ENCODE results near the gene C1QA.

C1QA gene, protein sequence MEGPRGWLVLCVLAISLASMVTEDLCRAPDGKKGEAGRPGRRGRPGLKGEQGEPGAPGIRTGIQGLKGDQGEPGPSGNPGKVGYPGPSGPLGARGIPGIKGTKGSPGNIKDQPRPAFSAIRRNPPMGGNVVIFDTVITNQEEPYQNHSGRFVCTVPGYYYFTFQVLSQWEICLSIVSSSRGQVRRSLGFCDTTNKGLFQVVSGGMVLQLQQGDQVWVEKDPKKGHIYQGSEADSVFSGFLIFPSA

DNA sequence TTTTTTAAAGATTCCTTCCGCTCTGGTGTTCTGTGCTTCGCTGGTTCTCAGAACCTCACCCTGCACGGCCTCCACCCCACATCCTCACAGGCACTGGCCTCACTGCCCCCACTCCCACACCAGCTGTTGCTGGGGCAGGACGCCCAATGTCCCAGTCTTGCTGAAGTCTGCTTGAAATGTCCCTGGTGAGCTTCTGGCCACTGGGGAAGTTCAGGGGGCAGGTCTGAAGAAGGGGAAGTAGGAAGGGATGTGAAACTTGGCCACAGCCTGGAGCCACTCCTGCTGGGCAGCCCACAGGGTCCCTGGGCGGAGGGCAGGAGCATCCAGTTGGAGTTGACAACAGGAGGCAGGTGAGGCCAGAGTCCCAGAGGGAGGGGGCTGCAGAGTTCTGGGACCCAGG lies at the start of gene C1QA:
C1QA (plus strand) TSS at position 276 of the 400 bp plus-strand sequence. CDS start 989 bp downstream, outside the sequence.
- no peak within 1 kb of the TSS for H3K9ac ChIP-seq (ENCODE audit: low read depth, low read length)
- no peaks in the 10 kb centered on the region for H3K9me3 ChIP-seq (ENCODE audit: control insufficient read depth, insufficient read depth, low read length)
- H3K36me3 ChIP-seq (ENCODE audit: insufficient read depth, low read length): no peaks in the 10 kb centered on the region
- H3K4me1 ChIP-seq (ENCODE audit: insufficient read depth, low read length): peaks cover 2% of the 10 kb centered on the region; the same call in 1 of the 2 replicates

DNA sequence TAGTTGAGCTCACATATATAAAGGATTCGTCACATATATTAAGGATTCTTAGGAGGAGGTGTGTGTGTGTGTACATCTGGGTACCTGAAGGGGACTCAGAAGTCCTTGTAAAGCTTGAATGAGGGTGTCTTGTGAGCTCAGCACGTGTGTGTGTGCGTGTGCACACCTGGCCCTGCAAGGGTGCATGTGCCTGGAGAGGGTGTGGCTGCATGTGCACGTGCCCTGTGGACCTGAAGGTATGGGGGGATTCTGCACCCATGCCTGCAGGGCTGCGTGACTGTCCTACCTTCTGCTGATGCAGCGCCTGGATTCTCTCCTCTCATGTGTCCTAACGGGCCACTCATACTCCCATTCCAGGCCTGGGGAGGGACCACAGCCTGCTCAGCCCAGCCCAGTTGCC lies 49.2 kb upstream of the C1QA start:
- H3K4me1 ChIP-seq (ENCODE audit: insufficient read depth, low read length): 0 out of 2 replicates have a peak, but pooled peaks cover 5% of the 10 kb centered on the region
- no peaks in the 10 kb centered on the region for H3K36me3 ChIP-seq (ENCODE audit: insufficient read depth, low read length)
- no peaks in the 10 kb centered on the region for H3K9me3 ChIP-seq (ENCODE audit: control insufficient read depth, insufficient read depth, low read length)
- no peak overlapping the region for H3K9ac ChIP-seq (ENCODE audit: low read depth, low read length)

GRCh38 chr1:22588899-22589422 lies 47.5 kb upstream of the C1QA start:
- Histone ChIP-seq H3K9me3 (ENCODE audit: control insufficient read depth, insufficient read depth, low read length) (no peaks in the 10 kb centered on the region), H3K4me1 (ENCODE audit: insufficient read depth, low read length) (0 out of 2 replicates have a peak, but pooled peaks cover 5% of the 10 kb centered on the region), H3K9ac (ENCODE audit: low read depth, low read length) (no peak overlapping the region), H3K36me3 (ENCODE audit: insufficient read depth, low read length) (no peaks in the 10 kb centered on the region)

- H3K9ac ChIP-seq (ENCODE audit: low read depth, low read length): no peak overlapping the region
- 0 out of 2 replicates have a peak, but pooled peaks cover 5% of the 10 kb centered on the region for H3K4me1 ChIP-seq (ENCODE audit: insufficient read depth, low read length)
- no peaks in the 10 kb centered on the region for H3K9me3 ChIP-seq (ENCODE audit: control insufficient read depth, insufficient read depth, low read length)
- H3K36me3 ChIP-seq (ENCODE audit: insufficient read depth, low read length): no peaks in the 10 kb centered on the region
These were observed 44.9 kb upstream of the C1QA start for GRCh38 chr1:22591576-22591975.

DNA sequence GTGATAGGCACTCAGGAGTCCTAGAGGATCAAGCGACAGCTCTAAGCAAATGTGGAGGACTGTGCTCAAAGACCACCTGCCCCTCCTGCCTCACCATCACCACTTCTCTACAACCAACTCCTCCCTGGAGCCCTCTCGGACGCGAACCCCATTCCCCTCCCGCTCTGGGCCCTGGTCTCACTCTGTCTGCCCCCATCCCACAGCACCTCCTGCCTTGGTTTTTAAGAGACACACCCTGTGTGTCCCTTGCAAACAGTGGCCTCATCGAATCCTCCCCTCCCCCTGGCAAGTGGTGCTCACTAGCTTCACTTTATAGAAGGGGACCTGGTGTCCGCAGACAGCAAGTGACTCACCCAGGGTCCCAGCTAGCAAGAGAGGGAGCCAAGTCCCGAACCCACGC lies 44.4 kb upstream of the C1QA start:
- 0 out of 2 replicates have a peak, but pooled peaks cover 5% of the 10 kb centered on the region for H3K4me1 ChIP-seq (ENCODE audit: insufficient read depth, low read length)
- no peaks in the 10 kb centered on the region for H3K36me3 ChIP-seq (ENCODE audit: insufficient read depth, low read length)
- no peaks in the 10 kb centered on the region for H3K9me3 ChIP-seq (ENCODE audit: control insufficient read depth, insufficient read depth, low read length)
- H3K9ac ChIP-seq (ENCODE audit: low read depth, low read length): no peak overlapping the region

DNA sequence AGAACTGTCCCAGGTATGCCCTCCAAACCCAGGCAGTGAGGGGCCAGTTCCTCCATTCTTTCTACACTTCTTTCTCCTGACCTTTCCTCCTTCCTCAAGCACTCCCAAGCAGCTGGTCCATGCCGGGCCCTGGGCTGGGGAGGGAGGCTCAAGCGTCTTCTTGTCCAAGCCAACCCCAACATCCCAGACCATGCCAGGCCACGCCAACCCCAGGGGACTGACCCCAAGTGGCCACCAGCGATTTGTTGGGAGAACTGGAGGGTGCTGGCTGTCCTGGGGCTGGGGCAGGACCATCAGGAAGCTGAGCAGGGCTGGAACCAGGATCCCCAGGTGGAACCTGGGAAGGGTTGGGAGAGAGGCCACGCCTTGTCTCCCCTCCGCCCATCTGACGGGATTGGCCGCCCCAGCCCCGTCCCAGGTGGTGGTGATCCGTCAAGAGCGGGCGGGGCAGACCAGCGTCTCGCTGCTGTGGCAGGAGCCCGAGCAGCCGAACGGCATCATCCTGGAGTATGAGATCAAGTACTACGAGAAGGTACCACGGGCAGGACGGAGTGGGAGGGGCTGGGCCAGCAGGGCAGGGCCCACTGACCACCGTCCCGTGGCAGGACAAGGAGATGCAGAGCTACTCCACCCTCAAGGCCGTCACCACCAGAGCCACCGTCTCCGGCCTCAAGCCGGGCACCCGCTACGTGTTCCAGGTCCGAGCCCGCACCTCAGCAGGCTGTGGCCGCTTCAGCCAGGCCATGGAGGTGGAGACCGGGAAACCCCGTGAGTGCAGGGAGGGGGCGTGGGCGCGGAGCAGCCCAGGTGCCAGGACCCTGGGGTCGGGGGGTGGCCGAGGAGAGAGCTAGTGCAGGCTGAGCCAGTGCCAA lies 43.3 kb upstream of the C1QA start:
- Histone ChIP-seq H3K4me1 (ENCODE audit: insufficient read depth, low read length) (0 out of 2 replicates have a peak, but pooled peaks cover 5% of the 10 kb centered on the region), H3K36me3 (ENCODE audit: insufficient read depth, low read length) (no peaks in the 10 kb centered on the region), H3K9me3 (ENCODE audit: control insufficient read depth, insufficient read depth, low read length) (no peaks in the 10 kb centered on the region), H3K9ac (ENCODE audit: low read depth, low read length) (peak overlapping the region; percentile 33; the same call in 1 of the 2 replicates)

- H3K4me1 ChIP-seq (ENCODE audit: insufficient read depth, low read length): 0 out of 2 replicates have a peak, but pooled peaks cover 5% of the 10 kb centered on the region
- H3K9me3 ChIP-seq (ENCODE audit: control insufficient read depth, insufficient read depth, low read length): no peaks in the 10 kb centered on the region
- no peaks in the 10 kb centered on the region for H3K36me3 ChIP-seq (ENCODE audit: insufficient read depth, low read length)
- no peak overlapping the region for H3K9ac ChIP-seq (ENCODE audit: low read depth, low read length)
These were observed 42.0 kb upstream of the C1QA start for GRCh38 chr1:22594396-22594795.

GRCh38 chr1:22595108-22595507 lies 41.3 kb upstream of the C1QA start:
- Histone ChIP-seq H3K9ac (ENCODE audit: low read depth, low read length) (no peak overlapping the region), H3K9me3 (ENCODE audit: control insufficient read depth, insufficient read depth, low read length) (no peaks in the 10 kb centered on the region), H3K4me1 (ENCODE audit: insufficient read depth, low read length) (0 out of 2 replicates have a peak, but pooled peaks cover 5% of the 10 kb centered on the region), H3K36me3 (ENCODE audit: insufficient read depth, low read length) (no peaks in the 10 kb centered on the region)

DNA sequence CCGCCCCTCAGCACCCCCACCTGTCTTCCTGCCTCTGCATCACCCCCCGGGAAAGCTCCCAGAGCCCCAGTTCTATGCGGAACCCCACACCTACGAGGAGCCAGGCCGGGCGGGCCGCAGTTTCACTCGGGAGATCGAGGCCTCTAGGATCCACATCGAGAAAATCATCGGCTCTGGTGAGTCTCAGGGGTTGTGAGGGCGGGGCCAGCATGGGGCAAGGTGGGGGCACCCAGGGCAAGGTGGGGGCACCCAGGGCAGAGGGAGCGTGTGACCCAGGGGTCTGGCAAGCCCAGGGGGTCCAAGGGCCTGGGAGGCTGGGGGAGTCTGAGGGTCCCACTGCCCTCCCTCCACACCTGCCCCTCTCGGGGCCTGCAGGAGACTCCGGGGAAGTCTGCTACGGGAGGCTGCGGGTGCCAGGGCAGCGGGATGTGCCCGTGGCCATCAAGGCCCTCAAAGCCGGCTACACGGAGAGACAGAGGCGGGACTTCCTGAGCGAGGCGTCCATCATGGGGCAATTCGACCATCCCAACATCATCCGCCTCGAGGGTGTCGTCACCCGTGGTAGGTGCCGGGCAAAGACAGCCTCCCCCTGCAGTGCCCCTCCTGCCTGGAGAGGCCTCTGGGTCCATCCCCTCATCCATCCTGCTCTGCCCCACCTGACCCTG lies 39.0 kb upstream of the C1QA start:
- H3K4me1 ChIP-seq (ENCODE audit: insufficient read depth, low read length): no peaks in the 10 kb centered on the region
- no peaks in the 10 kb centered on the region for H3K36me3 ChIP-seq (ENCODE audit: insufficient read depth, low read length)
- H3K9me3 ChIP-seq (ENCODE audit: control insufficient read depth, insufficient read depth, low read length): no peaks in the 10 kb centered on the region
- no peak overlapping the region for H3K9ac ChIP-seq (ENCODE audit: low read depth, low read length)

DNA sequence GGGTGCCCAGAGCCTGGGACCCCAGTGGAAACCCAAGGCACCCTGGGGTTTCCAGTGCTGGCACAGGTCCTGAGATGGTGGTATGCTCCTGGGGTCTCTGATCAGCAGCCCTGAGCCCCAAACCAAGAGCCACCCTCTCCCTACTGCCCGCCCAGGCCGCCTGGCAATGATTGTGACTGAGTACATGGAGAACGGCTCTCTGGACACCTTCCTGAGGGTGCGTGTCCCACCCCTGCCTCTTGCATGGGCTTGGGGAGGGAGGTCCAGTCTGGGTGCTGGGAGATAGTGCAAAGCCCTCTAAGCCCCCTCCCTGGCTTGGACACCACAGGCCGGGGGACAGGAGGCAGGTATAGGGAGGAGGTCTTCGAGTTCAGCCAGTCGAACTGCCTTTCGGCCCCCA lies 38.4 kb upstream of the C1QA start:
- H3K36me3 ChIP-seq (ENCODE audit: insufficient read depth, low read length): no peaks in the 10 kb centered on the region
- no peaks in the 10 kb centered on the region for H3K4me1 ChIP-seq (ENCODE audit: insufficient read depth, low read length)
- H3K9me3 ChIP-seq (ENCODE audit: control insufficient read depth, insufficient read depth, low read length): no peaks in the 10 kb centered on the region
- H3K9ac ChIP-seq (ENCODE audit: low read depth, low read length): no peak overlapping the region

GRCh38 chr1:22598736-22599135 lies 37.7 kb upstream of the C1QA start:
- H3K9me3 ChIP-seq (ENCODE audit: control insufficient read depth, insufficient read depth, low read length): no peaks in the 10 kb centered on the region
- H3K36me3 ChIP-seq (ENCODE audit: insufficient read depth, low read length): no peaks in the 10 kb centered on the region
- no peak overlapping the region for H3K9ac ChIP-seq (ENCODE audit: low read depth, low read length)
- H3K4me1 ChIP-seq (ENCODE audit: insufficient read depth, low read length): no peaks in the 10 kb centered on the region

GRCh38 chr1:22600071-22600816 lies 36.2 kb upstream of the C1QA start:
- no peaks in the 10 kb centered on the region for H3K36me3 ChIP-seq (ENCODE audit: insufficient read depth, low read length)
- H3K9ac ChIP-seq (ENCODE audit: low read depth, low read length): no peak overlapping the region
- no peaks in the 10 kb centered on the region for H3K9me3 ChIP-seq (ENCODE audit: control insufficient read depth, insufficient read depth, low read length)
- H3K4me1 ChIP-seq (ENCODE audit: insufficient read depth, low read length): no peaks in the 10 kb centered on the region

DNA sequence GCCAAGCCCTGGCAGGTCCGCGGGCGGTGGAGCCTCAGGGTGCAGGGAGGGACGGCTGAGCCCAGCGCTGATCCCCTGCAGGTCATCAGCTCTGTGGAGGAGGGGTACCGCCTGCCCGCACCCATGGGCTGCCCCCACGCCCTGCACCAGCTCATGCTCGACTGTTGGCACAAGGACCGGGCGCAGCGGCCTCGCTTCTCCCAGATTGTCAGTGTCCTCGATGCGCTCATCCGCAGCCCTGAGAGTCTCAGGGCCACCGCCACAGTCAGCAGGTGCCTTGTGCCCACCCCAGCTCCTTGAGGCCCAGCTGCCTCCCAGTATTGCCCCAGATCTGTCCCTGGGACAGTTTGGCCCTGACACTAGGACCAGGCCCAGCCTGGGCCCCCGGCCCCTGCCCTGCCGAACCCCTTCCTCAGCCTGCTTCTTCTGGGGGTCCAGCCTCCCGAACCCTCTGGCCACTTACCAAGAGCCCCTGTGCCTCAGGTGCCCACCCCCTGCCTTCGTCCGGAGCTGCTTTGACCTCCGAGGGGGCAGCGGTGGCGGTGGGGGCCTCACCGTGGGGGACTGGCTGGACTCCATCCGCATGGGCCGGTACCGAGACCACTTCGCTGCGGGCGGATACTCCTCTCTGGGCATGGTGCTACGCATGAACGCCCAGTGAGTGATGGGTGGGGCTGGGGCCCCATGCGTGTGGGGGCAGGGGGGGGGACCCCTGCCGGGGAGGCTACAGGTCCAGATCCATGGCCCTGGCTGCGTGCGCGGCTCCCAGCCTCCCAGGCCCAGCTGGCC lies 35.4 kb upstream of the C1QA start:
- Histone ChIP-seq H3K36me3 (ENCODE audit: insufficient read depth, low read length) (no peaks in the 10 kb centered on the region), H3K4me1 (ENCODE audit: insufficient read depth, low read length) (no peaks in the 10 kb centered on the region), H3K9ac (ENCODE audit: low read depth, low read length) (no peak overlapping the region), H3K9me3 (ENCODE audit: control insufficient read depth, insufficient read depth, low read length) (no peaks in the 10 kb centered on the region)

Measured in ES-I3 (cell line).